ENCODE measurements around the gene DAPK2. TPM values are rescaled to one million over a fixed set of nuclear protein-coding genes. Genes with fewer than 3 reads are reported as not detected.

DAPK2 gene
- total and polyA plus RNA-seq, 2 of the 13 experiments (the other 11 are each of a cell fraction or from before 2014, with no cell fraction given): 0.33 to 0.63 TPM

DNA sequence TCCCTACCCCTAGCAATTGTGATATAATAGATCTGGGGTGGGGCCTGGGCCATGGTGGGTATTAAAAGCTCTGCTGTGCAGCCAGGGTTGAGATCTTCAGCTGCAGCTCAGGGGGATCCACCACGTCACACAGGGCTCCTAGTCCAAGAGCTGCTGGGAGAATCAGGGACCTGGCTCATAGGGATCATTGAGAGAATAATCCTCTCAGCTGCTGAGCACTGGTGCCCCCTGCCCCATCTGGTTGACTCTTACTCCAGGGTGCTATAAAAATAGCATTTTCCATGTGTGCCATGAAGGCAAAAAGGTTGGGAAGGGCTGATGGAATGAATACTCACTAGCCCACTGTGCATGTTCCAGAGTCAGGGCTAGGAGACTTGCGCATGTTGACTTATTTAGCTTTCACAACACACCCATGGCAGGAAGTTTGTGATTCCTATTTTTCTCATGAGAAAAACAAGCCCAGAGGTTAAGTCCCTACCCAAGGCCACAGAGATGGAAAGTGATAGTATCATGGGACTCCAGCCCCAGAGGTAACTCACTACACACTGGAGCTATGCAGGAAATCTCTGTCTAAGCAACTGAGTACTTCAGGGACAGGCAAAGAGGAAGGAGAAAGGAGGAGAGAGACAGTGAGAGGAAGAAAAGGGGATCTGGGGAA lies 118.0 kb downstream of the DAPK2 start (continued):
- TF ChIP-seq, protein P1, sequence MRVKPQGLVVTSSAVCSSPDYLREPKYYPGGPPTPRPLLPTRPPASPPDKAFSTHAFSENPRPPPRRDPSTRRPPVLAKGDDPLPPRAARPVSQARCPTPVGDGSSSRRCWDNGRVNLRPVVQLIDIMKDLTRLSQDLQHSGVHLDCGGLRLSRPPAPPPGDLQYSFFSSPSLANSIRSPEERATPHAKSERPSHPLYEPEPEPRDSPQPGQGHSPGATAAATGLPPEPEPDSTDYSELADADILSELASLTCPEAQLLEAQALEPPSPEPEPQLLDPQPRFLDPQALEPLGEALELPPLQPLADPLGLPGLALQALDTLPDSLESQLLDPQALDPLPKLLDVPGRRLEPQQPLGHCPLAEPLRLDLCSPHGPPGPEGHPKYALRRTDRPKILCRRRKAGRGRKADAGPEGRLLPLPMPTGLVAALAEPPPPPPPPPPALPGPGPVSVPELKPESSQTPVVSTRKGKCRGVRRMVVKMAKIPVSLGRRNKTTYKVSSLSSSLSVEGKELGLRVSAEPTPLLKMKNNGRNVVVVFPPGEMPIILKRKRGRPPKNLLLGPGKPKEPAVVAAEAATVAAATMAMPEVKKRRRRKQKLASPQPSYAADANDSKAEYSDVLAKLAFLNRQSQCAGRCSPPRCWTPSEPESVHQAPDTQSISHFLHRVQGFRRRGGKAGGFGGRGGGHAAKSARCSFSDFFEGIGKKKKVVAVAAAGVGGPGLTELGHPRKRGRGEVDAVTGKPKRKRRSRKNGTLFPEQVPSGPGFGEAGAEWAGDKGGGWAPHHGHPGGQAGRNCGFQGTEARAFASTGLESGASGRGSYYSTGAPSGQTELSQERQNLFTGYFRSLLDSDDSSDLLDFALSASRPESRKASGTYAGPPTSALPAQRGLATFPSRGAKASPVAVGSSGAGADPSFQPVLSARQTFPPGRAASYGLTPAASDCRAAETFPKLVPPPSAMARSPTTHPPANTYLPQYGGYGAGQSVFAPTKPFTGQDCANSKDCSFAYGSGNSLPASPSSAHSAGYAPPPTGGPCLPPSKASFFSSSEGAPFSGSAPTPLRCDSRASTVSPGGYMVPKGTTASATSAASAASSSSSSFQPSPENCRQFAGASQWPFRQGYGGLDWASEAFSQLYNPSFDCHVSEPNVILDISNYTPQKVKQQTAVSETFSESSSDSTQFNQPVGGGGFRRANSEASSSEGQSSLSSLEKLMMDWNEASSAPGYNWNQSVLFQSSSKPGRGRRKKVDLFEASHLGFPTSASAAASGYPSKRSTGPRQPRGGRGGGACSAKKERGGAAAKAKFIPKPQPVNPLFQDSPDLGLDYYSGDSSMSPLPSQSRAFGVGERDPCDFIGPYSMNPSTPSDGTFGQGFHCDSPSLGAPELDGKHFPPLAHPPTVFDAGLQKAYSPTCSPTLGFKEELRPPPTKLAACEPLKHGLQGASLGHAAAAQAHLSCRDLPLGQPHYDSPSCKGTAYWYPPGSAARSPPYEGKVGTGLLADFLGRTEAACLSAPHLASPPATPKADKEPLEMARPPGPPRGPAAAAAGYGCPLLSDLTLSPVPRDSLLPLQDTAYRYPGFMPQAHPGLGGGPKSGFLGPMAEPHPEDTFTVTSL (CRISPR knock-in tag; IDR thresholded peaks at IDR 0.05; ENCODE audit: borderline replicate concordance): peak; percentile 73; the same call in 1 of the 2 replicates
- TF ChIP-seq, protein P2, sequence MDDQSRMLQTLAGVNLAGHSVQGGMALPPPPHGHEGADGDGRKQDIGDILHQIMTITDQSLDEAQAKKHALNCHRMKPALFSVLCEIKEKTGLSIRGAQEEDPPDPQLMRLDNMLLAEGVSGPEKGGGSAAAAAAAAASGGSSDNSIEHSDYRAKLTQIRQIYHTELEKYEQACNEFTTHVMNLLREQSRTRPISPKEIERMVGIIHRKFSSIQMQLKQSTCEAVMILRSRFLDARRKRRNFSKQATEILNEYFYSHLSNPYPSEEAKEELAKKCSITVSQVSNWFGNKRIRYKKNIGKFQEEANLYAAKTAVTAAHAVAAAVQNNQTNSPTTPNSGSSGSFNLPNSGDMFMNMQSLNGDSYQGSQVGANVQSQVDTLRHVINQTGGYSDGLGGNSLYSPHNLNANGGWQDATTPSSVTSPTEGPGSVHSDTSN (CRISPR knock-in tag; IDR thresholded peaks at IDR 0.05; ENCODE audit: borderline replicate concordance): no peak
- TF ChIP-seq ZNF788 (CRISPR knock-in tag; IDR thresholded peaks at IDR 0.05; ENCODE audit: borderline replicate concordance) (0 out of 2 replicates have a peak, but pooled peaks have one; percentile 22), ATRX (CRISPR knock-in tag; IDR thresholded peaks at IDR 0.05; ENCODE audit: borderline replicate concordance) (no peak), IRF2 (CRISPR knock-in tag; IDR thresholded peaks at IDR 0.05) (peak; percentile 23; the same call in 1 of the 2 replicates), ZSCAN20 (CRISPR knock-in tag; IDR thresholded peaks at IDR 0.05; ENCODE audit: borderline replicate concordance) (no peak), CHCHD3 (CRISPR knock-in tag; IDR thresholded peaks at IDR 0.05) (no peak), GABPA (IDR thresholded peaks at IDR 0.05; ENCODE audit: low read depth, low read length) (no peak), GABPA (CRISPR knock-in tag; IDR thresholded peaks at IDR 0.05; ENCODE audit: low read depth) (peak; percentile 59), GATAD2A (CRISPR knock-in tag; IDR thresholded peaks at IDR 0.05) (peak; percentile 62), NCOR1 (IDR thresholded peaks at IDR 0.05; ENCODE audit: borderline replicate concordance, low read length) (no peak)
- TF ChIP-seq, protein P3, sequence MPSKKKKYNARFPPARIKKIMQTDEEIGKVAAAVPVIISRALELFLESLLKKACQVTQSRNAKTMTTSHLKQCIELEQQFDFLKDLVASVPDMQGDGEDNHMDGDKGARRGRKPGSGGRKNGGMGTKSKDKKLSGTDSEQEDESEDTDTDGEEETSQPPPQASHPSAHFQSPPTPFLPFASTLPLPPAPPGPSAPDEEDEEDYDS (CRISPR knock-in tag; IDR thresholded peaks at IDR 0.05): peak; percentile 50
- TF ChIP-seq, protein P4, sequence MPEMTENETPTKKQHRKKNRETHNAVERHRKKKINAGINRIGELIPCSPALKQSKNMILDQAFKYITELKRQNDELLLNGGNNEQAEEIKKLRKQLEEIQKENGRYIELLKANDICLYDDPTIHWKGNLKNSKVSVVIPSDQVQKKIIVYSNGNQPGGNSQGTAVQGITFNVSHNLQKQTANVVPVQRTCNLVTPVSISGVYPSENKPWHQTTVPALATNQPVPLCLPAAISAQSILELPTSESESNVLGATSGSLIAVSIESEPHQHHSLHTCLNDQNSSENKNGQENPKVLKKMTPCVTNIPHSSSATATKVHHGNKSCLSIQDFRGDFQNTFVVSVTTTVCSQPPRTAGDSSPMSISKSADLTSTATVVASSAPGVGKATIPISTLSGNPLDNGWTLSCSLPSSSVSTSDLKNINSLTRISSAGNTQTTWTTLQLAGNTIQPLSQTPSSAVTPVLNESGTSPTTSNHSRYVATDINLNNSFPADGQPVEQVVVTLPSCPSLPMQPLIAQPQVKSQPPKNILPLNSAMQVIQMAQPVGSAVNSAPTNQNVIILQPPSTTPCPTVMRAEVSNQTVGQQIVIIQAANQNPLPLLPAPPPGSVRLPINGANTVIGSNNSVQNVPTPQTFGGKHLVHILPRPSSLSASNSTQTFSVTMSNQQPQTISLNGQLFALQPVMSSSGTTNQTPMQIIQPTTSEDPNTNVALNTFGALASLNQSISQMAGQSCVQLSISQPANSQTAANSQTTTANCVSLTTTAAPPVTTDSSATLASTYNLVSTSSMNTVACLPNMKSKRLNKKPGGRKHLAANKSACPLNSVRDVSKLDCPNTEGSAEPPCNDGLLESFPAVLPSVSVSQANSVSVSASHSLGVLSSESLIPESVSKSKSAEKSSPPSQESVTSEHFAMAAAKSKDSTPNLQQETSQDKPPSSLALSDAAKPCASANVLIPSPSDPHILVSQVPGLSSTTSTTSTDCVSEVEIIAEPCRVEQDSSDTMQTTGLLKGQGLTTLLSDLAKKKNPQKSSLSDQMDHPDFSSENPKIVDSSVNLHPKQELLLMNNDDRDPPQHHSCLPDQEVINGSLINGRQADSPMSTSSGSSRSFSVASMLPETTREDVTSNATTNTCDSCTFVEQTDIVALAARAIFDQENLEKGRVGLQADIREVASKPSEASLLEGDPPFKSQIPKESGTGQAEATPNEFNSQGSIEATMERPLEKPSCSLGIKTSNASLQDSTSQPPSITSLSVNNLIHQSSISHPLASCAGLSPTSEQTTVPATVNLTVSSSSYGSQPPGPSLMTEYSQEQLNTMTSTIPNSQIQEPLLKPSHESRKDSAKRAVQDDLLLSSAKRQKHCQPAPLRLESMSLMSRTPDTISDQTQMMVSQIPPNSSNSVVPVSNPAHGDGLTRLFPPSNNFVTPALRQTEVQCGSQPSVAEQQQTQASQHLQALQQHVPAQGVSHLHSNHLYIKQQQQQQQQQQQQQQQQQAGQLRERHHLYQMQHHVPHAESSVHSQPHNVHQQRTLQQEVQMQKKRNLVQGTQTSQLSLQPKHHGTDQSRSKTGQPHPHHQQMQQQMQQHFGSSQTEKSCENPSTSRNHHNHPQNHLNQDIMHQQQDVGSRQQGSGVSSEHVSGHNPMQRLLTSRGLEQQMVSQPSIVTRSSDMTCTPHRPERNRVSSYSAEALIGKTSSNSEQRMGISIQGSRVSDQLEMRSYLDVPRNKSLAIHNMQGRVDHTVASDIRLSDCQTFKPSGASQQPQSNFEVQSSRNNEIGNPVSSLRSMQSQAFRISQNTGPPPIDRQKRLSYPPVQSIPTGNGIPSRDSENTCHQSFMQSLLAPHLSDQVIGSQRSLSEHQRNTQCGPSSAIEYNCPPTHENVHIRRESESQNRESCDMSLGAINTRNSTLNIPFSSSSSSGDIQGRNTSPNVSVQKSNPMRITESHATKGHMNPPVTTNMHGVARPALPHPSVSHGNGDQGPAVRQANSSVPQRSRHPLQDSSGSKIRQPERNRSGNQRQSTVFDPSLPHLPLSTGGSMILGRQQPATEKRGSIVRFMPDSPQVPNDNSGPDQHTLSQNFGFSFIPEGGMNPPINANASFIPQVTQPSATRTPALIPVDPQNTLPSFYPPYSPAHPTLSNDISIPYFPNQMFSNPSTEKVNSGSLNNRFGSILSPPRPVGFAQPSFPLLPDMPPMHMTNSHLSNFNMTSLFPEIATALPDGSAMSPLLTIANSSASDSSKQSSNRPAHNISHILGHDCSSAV (CRISPR knock-in tag; IDR thresholded peaks at IDR 0.05; ENCODE audit: borderline replicate concordance): no peak

All from HepG2 (cell line).